Endothelial cell (in vitro differentiated cells): ENCODE results near the gene THSD4. TPM values are rescaled to one million over a fixed set of nuclear protein-coding genes. Genes with fewer than 3 reads are reported as not detected.

Experiments
- DNase-seq: peaks from one replicate; pipeline ENCODE4 v3.0.0; 2021; ENCODE audit warnings: low spot score
- H3K27ac Mint-ChIP-seq: one replicate; pipeline ENCODE4 v1.8.0; 2021; ENCODE audit warnings: mixed read lengths, inconsistent platforms; ENCODE audit not compliant: unreplicated experiment
- H3K27me3 Mint-ChIP-seq: one replicate; pipeline ENCODE4 v1.8.0; 2021; ENCODE audit warnings: mild to moderate bottlenecking, moderate library complexity, mixed read lengths, inconsistent platforms; ENCODE audit not compliant: unreplicated experiment
- H3K36me3 Mint-ChIP-seq: one replicate; pipeline ENCODE4 v1.8.0; 2021; ENCODE audit warnings: mild to moderate bottlenecking, low read depth, mixed read lengths, inconsistent platforms; ENCODE audit not compliant: unreplicated experiment
- H3K4me1 Mint-ChIP-seq: one replicate; pipeline ENCODE4 v1.8.0; 2021; ENCODE audit warnings: mild to moderate bottlenecking, mixed read lengths, inconsistent platforms; ENCODE audit not compliant: unreplicated experiment
- H3K4me3 Mint-ChIP-seq: one replicate; pipeline ENCODE4 v1.8.0; 2021; ENCODE audit warnings: mild to moderate bottlenecking, mixed read lengths, inconsistent platforms; ENCODE audit not compliant: unreplicated experiment
- H3K9me3 Mint-ChIP-seq: one replicate; pipeline ENCODE4 v1.8.0; 2021; ENCODE audit warnings: mixed read lengths, inconsistent platforms; ENCODE audit not compliant: unreplicated experiment
- total RNA-seq: library from RNA; stranded (reverse); fragmentation: NEBNext Ultra II Directional; extraction: Animal tissue kit (Norgen Biotek cat#: 25700); gene quantifications from one replicate; pipeline ENCODE4 v1.2.1, GENCODE V29; 2021; ENCODE audit not compliant: unreplicated experiment
- TF ChIP-seq, protein P1 (sequence below): fragments of 200-600 bp; sonication (generic); IDR thresholded peaks from one replicate; pipeline ENCODE4 v1.5.0; 2021; ENCODE audit warnings: antibody characterized with exemption; ENCODE audit not compliant: unreplicated experiment

Gene THSD4
- total RNA-seq, 1 donor from 2014 or later, result 0.92 TPM

DNA sequence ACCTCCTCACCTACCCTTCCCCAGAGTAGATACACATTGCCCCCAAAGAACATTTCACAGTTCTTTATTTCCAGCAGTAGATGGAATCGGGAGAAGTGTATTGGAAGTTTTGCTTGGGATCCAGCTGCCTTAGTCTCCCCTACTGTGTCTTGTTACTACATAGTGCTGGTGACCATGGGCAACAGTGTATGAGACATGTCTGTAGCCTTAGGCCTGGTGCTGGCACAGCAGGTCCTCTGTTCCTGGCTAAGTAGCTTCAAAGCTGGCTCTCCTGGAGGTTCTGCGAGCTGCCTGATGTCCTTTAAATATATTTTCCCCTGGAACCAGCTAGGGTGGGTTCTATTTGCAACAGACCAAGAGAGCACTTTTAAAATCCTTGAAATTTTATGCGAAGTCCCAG lies 174.7 kb downstream of the THSD4 start:
- H3K27me3 Mint-ChIP-seq, result no peaks in the 10 kb centered on the region
- peaks cover 19% of the 10 kb centered on the region for H3K4me1 Mint-ChIP-seq
- H3K9me3 Mint-ChIP-seq, result no peaks in the 10 kb centered on the region
- TF ChIP-seq, protein P1, sequence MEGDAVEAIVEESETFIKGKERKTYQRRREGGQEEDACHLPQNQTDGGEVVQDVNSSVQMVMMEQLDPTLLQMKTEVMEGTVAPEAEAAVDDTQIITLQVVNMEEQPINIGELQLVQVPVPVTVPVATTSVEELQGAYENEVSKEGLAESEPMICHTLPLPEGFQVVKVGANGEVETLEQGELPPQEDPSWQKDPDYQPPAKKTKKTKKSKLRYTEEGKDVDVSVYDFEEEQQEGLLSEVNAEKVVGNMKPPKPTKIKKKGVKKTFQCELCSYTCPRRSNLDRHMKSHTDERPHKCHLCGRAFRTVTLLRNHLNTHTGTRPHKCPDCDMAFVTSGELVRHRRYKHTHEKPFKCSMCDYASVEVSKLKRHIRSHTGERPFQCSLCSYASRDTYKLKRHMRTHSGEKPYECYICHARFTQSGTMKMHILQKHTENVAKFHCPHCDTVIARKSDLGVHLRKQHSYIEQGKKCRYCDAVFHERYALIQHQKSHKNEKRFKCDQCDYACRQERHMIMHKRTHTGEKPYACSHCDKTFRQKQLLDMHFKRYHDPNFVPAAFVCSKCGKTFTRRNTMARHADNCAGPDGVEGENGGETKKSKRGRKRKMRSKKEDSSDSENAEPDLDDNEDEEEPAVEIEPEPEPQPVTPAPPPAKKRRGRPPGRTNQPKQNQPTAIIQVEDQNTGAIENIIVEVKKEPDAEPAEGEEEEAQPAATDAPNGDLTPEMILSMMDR, result no peak
- no peak overlapping the region for H3K27ac Mint-ChIP-seq
- DNase-seq, result no peak
- no peak overlapping the region for H3K4me3 Mint-ChIP-seq
- no peaks in the 10 kb centered on the region for H3K36me3 Mint-ChIP-seq

DNA sequence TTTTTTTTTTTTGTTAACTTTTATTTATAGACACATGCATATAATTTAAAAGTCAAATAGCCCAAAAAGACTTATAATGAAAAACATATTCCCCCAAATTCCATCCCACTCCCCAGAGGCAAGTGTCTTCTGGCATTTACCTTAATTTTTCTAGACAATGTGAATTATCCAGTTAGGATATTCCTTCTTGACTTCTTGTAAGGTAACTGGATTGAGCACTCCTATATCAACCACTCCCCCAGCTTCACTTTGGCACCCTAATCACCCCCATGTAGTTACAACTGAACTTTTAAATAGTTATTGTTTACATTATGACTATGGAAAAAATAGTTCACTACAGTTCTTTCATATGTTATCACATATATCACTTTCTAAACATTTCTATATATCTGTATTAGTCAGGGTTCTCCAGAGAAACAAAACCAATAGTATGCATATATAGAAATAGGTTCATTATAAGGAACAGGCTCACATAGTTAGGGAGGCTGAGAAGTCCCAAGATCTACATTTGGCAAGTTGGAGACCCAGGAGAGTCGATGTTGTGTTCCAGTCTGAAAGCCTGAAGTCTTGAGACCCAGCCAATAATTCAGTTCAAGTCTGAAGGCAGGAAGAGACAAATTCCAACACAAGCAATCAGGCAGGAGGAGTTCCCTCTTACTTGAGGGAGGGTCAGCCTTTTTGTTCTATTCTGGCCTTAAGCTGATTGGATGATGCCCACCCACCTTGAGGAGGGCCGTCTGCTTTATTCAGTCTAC lies 175.8 kb downstream of the THSD4 start:
- H3K27me3 Mint-ChIP-seq, result no peaks in the 10 kb centered on the region
- H3K4me1 Mint-ChIP-seq, result peaks cover 27% of the 10 kb centered on the region
- H3K27ac Mint-ChIP-seq, result no peak overlapping the region
- DNase-seq, result no peak
- H3K9me3 Mint-ChIP-seq, result no peaks in the 10 kb centered on the region
- H3K36me3 Mint-ChIP-seq, result no peaks in the 10 kb centered on the region
- no peak overlapping the region for H3K4me3 Mint-ChIP-seq
- TF ChIP-seq, protein P1, result no peak

DNA sequence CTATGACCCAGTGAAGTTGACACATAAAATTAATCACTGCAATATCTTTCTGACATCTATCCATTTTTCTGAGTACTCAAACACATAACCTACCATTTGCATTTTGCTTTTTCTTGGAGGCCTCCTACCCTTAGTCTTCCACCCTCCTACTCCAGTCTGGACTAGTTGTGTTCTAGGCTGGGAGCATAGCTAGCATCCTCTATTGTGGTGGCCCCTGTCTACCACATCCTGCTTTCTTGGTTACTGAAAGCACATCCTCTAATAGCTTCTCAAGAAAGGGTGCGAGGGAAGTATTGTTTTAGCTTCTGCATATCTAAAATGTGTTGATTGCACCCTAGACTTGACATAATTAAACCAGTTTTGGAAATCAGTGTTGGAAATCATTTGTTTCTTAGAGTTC lies 176.5 kb downstream of the THSD4 start:
- Mint-ChIP-seq H3K36me3 (no peaks in the 10 kb centered on the region), H3K4me1 (peaks cover 27% of the 10 kb centered on the region), H3K27me3 (no peaks in the 10 kb centered on the region), H3K4me3 (no peak overlapping the region), H3K27ac (no peak overlapping the region), H3K9me3 (no peaks in the 10 kb centered on the region)
- DNase-seq, result no peak
- TF ChIP-seq, protein P1, result no peak

DNA sequence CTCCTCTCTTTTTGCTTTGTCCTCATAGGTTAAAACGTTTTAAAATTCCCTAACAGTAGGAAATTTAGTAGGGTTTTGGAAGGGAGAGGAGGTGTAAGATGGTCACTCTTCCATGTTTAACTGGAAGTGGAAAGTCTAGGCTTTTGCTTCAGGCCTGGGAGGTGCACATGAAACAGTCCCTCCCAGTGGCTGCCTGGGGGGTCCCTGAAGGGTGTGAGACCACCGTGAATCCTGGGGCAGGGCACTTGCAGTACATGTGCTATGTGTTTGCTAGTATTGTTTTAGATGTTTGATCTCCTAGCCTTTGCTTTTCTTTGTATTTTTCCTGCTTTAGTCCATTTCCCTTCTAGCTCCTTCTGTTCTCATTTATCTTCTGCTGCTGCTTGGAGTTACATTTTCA lies 178.5 kb downstream of the THSD4 start:
- H3K9me3 Mint-ChIP-seq, result no peaks in the 10 kb centered on the region
- H3K27me3 Mint-ChIP-seq, result no peaks in the 10 kb centered on the region
- DNase-seq, result no peak
- peaks cover 25% of the 10 kb centered on the region for H3K4me1 Mint-ChIP-seq
- H3K4me3 Mint-ChIP-seq, result no peak overlapping the region
- TF ChIP-seq, protein P1, result no peak
- no peak overlapping the region for H3K27ac Mint-ChIP-seq
- H3K36me3 Mint-ChIP-seq, result no peaks in the 10 kb centered on the region

DNA sequence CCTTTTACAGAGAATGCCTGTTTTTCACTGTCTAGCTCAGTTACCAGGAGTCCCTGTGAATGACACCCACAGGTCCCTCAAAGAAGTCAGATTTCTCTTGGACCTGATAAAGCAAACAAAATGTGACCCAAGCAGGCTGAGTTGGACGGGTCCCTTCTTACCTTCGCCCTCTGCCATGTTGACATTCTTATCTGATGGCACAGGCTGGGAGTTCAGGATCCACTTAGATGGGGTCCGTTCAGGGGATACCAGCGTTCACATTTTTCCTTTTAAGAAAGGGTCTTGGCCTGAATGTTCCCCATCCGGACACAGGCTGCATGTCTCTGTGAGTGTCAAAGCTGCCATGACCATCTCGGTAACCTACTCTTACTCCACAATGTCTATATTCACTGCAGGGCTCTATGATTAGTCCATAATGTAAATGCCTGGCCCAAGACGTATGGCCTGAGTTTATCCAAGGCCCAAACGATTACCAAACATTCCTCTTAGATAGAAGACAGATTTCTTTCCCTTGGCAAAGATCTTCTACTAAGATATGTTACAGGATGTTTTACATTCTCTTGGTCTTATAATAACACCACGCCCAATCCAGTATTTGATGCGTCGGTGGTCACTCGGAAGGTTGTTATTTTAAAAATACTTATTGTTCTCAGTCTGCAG lies 179.1 kb downstream of the THSD4 start:
- Mint-ChIP-seq H3K9me3 (no peaks in the 10 kb centered on the region), H3K27ac (no peak overlapping the region), H3K4me3 (no peak overlapping the region), H3K4me1 (peaks cover 25% of the 10 kb centered on the region), H3K36me3 (no peaks in the 10 kb centered on the region), H3K27me3 (no peaks in the 10 kb centered on the region)
- TF ChIP-seq, protein P1, result no peak
- no peak for DNase-seq
